ENCODE results near the gene CTNND2.

The CTNND2 gene

DNA sequence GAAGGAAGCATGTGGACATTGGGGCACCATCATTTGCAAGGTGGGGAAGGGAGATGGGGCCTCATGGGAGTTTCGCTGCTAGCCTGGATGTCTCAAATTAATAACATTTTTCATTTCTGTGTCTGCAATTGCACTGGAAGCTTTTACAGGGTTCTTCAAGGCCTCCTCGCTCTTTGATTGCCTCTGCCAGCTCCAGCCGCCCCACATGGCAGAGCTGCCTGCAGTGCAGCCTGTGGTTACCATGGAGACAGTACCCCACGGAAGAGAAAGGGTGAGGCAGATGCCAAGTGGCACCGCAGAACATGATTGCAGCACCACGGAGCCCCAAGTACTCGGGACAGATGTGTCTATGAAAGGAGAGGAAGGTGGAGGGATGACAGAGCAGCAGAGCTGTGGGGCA, 25.4 kb downstream of the CTNND2 start:
- no peak for DNase-seq (ENCODE audit: low read depth)
- H3K4me3 ChIP-seq (ENCODE audit: low read depth, low read length), result no peak overlapping the region
- TF ChIP-seq, protein P1, sequence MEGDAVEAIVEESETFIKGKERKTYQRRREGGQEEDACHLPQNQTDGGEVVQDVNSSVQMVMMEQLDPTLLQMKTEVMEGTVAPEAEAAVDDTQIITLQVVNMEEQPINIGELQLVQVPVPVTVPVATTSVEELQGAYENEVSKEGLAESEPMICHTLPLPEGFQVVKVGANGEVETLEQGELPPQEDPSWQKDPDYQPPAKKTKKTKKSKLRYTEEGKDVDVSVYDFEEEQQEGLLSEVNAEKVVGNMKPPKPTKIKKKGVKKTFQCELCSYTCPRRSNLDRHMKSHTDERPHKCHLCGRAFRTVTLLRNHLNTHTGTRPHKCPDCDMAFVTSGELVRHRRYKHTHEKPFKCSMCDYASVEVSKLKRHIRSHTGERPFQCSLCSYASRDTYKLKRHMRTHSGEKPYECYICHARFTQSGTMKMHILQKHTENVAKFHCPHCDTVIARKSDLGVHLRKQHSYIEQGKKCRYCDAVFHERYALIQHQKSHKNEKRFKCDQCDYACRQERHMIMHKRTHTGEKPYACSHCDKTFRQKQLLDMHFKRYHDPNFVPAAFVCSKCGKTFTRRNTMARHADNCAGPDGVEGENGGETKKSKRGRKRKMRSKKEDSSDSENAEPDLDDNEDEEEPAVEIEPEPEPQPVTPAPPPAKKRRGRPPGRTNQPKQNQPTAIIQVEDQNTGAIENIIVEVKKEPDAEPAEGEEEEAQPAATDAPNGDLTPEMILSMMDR (IDR thresholded peaks at IDR 0.05; ENCODE audit: low read depth, low read length, missing control alignments), result no peak

DNA sequence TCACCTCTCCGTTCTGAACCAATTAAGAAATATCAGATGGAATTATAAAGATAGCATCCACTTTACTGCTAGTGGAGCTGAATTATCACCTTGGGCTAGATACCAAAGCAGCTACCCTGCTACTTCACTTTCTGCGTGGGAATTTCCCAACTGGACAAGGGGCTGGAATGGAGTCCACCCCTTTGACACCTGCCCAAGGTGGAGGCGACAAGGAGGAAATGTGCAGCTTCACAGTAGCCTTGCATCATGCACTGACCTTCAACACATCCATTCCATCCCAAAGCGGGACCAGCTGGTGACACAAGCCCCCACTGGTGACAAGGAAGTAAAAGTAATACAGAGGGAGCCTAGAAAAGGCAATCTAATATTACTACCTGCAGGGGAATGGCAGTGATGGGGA, 30.7 kb downstream of the CTNND2 start:
- no peak for DNase-seq (ENCODE audit: low read depth)
- H3K4me3 ChIP-seq (ENCODE audit: low read depth, low read length), result no peak overlapping the region
- TF ChIP-seq, protein P1 (IDR thresholded peaks at IDR 0.05; ENCODE audit: low read depth, low read length, missing control alignments), result no peak

DNA sequence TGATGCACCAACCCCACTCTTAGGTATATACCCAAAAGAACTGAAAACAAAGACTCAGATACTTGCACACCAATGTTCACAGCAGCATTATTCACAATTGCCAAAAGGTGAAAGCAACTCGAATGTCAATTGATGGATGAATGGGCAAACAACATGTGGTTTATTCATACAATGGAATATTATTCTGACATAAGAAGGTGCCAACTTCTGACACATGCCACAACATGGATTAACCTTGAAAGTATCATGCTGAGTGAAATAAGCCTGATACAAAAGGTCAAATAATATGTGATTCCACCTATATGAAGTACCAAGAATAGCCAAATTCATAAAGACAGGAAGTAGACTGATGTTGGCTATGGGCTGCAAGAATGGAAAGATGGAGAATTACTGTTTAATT, 35.0 kb downstream of the CTNND2 start:
- no peak overlapping the region for H3K4me3 ChIP-seq (ENCODE audit: low read depth, low read length)
- DNase-seq (ENCODE audit: low read depth), result no peak
- TF ChIP-seq, protein P1 (IDR thresholded peaks at IDR 0.05; ENCODE audit: low read depth, low read length, missing control alignments), result no peak

DNA sequence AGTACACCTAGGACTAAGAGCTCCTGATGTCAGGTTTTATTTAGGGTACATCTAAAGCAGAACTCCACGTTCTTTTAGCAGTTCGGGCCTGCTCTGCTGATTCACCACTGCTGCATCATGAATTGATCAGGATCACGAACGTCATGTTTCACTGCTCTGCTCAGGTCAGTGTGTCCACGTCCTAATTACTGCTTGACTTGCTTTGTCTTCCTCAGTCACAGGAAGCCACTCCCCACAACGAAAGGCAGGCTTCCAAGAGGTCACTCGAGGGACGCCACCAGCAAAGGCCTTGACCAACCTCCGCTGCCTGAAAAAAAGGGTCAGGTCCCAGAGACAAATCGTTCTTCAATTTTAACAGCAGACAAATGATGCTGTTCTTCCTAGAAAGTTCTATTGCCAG, 40.3 kb downstream of the CTNND2 start:
- H3K4me3 ChIP-seq (ENCODE audit: low read depth, low read length), result no peak overlapping the region
- DNase-seq (ENCODE audit: low read depth), result no peak
- TF ChIP-seq, protein P1 (IDR thresholded peaks at IDR 0.05; ENCODE audit: low read depth, low read length, missing control alignments), result no peak

DNA sequence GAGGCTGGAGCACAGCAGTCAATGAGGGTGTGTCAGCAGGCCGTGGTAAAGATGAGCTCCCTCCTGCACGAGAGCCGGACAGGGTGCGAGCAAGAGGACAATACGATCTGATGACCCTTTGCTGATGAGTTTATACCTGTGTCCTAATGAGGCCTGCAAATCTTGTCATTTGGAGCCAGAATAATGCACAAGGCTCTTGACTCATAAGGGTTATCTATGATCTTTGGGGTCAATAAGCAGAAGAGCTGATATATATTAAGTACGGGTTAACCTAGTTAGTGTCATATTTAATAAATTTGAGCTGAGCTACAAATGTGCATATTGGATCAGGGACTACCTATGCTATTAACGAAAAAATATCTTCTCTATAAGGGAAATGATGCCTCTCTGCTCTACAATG, 46.9 kb downstream of the CTNND2 start:
- TF ChIP-seq, protein P1 (IDR thresholded peaks at IDR 0.05; ENCODE audit: low read depth, low read length, missing control alignments), result no peak
- no peak overlapping the region for H3K4me3 ChIP-seq (ENCODE audit: low read depth, low read length)
- DNase-seq (ENCODE audit: low read depth), result no peak

DNA sequence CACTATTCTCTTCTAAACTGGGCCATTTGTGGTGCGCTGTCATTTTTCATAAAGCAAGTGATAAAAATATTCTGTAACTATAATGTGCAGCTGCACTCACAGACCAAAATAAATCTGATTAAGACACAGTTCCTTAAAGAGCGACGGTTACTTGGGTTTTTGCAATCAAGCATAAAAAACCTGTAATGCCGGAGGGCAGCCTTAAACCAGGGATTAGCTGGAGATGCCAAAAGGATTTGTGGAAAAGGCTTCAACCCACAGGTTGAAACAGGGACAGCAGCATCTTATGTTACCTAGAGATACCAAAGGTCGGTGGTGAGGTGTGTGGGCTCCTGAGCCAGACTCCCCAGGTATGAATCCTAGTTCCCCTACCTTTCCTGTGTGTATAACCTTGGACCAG, 49.3 kb downstream of the CTNND2 start:
- TF ChIP-seq, protein P1 (IDR thresholded peaks at IDR 0.05; ENCODE audit: low read depth, low read length, missing control alignments), result no peak
- no peak overlapping the region for H3K4me3 ChIP-seq (ENCODE audit: low read depth, low read length)
- DNase-seq (ENCODE audit: low read depth), result no peak

DNA sequence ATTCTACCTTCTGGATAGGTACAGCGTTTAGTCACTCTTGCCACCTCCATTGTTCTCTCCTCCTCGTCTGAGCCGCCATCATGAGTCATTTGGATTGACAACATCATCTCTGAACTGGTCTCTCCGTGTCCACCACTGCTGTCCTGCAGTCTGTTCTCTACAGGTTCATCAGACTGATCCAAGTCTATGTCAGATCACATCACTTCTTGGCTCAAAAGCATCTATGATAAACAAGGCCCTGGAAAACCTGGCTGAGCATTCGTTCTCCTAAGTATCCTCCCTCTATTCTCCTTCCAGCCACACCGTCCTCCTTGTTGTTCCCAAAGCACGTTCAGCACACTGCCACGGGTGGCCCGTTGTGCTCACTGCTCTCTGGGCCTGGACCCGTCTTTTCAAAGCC, 50.5 kb downstream of the CTNND2 start:
- no peak overlapping the region for H3K4me3 ChIP-seq (ENCODE audit: low read depth, low read length)
- TF ChIP-seq, protein P1 (IDR thresholded peaks at IDR 0.05; ENCODE audit: low read depth, low read length, missing control alignments), result no peak
- no peak for DNase-seq (ENCODE audit: low read depth)

All from GM12864 (cell line).